KMS-11 (cell line): ENCODE data around the gene GPR179.
"Not testable (repeated sequence)": the region's sequence is repeated elsewhere in the genome, so short reads cannot be mapped to it uniquely, and the experiment has no call there.

Source experiments
- H2AFZ ChIP-seq: fragments of 200-600 bp; sonication (generic); 2 replicates; pipeline ENCODE4 v1.6.1; 2016; ENCODE audit warnings: antibody characterized with exemption, mixed run types, low read depth
- H3K27ac ChIP-seq: fragments of 200-600 bp; sonication (generic); 2 replicates; pipeline ENCODE4 v1.6.1; 2016; ENCODE audit warnings: mild to moderate bottlenecking, mixed run types
- H3K27me3 ChIP-seq: fragments of 200-600 bp; sonication (generic); 2 replicates; pipeline ENCODE4 v1.6.1; 2017; ENCODE audit warnings: mild to moderate bottlenecking, low read depth, mixed run types, moderate library complexity; ENCODE audit not compliant: insufficient read depth
- H3K36me3 ChIP-seq: fragments of 200-600 bp; sonication (generic); 2 replicates; pipeline ENCODE4 v1.6.1; 2017; ENCODE audit warnings: mild to moderate bottlenecking, mixed run types; ENCODE audit not compliant: insufficient read depth
- H3K4me1 ChIP-seq: fragments of 200-600 bp; sonication (generic); 2 replicates; pipeline ENCODE4 v1.6.1; 2016; ENCODE audit warnings: mild to moderate bottlenecking, low read depth, mixed run types; ENCODE audit not compliant: poor library complexity, severe bottlenecking
- H3K4me2 ChIP-seq: fragments of 200-600 bp; sonication (generic); 2 replicates; pipeline ENCODE4 v1.7.0; 2016; ENCODE audit warnings: mild to moderate bottlenecking, mixed run types
- H3K4me3 ChIP-seq: fragments of 200-600 bp; sonication (generic); IDR thresholded peaks from 2 replicates; pipeline ENCODE4 v1.6.1; 2017; ENCODE audit warnings: low read depth, low read length, mixed read lengths; ENCODE audit not compliant: insufficient read depth
- H3K79me2 ChIP-seq: fragments of 200-600 bp; sonication (generic); 2 replicates; pipeline ENCODE4 v1.6.1; 2016; ENCODE audit warnings: low read depth, mixed run types; ENCODE audit not compliant: insufficient read depth
- H3K9ac ChIP-seq: fragments of 200-600 bp; sonication (generic); 2 replicates; pipeline ENCODE4 v1.6.1; 2016; ENCODE audit warnings: mild to moderate bottlenecking, mixed run types
- H4K20me1 ChIP-seq: fragments of 200-600 bp; sonication (generic); 2 replicates; pipeline ENCODE4 v1.6.1; 2016; ENCODE audit warnings: mild to moderate bottlenecking, mixed run types; ENCODE audit not compliant: insufficient read depth
- TF ChIP-seq, protein P1 (sequence below): fragments of 200-600 bp; sonication (generic); conservative IDR thresholded peaks from 2 replicates; pipeline ENCODE4 v1.6.1; 2017; ENCODE audit warnings: low read depth, mild to moderate bottlenecking, antibody characterized with exemption, low read length, moderate library complexity, mixed read lengths

GPR179 gene

GRCh38 chr17:38288217-38288827 lies 55.4 kb downstream of the GPR179 start:
- H3K4me3 ChIP-seq, H3K27me3 ChIP-seq, H3K79me2 ChIP-seq, H2AFZ ChIP-seq, H3K36me3 ChIP-seq, H3K4me2 ChIP-seq, H3K9ac ChIP-seq, H3K27ac ChIP-seq, H4K20me1 ChIP-seq: not testable (repeated sequence)
- TF ChIP-seq, protein P1, sequence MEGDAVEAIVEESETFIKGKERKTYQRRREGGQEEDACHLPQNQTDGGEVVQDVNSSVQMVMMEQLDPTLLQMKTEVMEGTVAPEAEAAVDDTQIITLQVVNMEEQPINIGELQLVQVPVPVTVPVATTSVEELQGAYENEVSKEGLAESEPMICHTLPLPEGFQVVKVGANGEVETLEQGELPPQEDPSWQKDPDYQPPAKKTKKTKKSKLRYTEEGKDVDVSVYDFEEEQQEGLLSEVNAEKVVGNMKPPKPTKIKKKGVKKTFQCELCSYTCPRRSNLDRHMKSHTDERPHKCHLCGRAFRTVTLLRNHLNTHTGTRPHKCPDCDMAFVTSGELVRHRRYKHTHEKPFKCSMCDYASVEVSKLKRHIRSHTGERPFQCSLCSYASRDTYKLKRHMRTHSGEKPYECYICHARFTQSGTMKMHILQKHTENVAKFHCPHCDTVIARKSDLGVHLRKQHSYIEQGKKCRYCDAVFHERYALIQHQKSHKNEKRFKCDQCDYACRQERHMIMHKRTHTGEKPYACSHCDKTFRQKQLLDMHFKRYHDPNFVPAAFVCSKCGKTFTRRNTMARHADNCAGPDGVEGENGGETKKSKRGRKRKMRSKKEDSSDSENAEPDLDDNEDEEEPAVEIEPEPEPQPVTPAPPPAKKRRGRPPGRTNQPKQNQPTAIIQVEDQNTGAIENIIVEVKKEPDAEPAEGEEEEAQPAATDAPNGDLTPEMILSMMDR: peak; percentile 51
- peaks cover 31% of the 10 kb centered on the region for H3K4me1 ChIP-seq

GRCh38 chr17:38286501-38287091 lies 57.2 kb downstream of the GPR179 start:
- Histone ChIP-seq H3K9ac (peak overlapping the region; percentile 35; the same call in 1 of the 2 replicates), H3K27ac (peak overlapping the region; percentile 51), H3K4me2 (peak overlapping the region; percentile 92), H2AFZ (peak overlapping the region; percentile 64), H3K4me1 (peaks cover 31% of the 10 kb centered on the region)
- H3K36me3 ChIP-seq, H4K20me1 ChIP-seq, H3K27me3 ChIP-seq, H3K4me3 ChIP-seq, H3K79me2 ChIP-seq: not testable (repeated sequence)

DNA sequence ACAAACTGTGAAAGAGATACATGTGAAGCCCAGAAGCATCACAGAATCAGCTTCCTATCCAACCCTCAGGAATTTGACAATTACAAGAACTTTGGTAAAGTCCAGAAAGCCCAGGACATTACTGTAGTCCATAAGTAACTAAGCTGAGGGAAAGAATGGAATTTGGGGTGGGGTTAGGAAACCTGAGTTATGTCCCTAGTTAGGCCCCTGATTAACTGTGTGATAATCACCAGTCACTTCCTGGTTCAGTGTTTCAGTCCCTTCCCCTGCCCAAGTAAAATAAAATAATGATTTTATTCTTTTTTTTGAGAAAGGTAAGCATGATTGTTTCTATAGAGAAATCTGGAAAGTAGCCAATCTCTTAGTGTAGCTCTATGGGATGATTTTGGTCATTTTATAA lies 57.8 kb downstream of the GPR179 start:
- H4K20me1 ChIP-seq, H3K79me2 ChIP-seq, H3K27me3 ChIP-seq, H3K36me3 ChIP-seq, H3K4me3 ChIP-seq: not testable (repeated sequence)
- Histone ChIP-seq H3K9ac (peak overlapping the region; percentile 35; the same call in 1 of the 2 replicates), H2AFZ (peak overlapping the region; percentile 64; the same call in 1 of the 2 replicates), H3K4me1 (peaks cover 31% of the 10 kb centered on the region), H3K4me2 (peak overlapping the region; percentile 92; the same call in 1 of the 2 replicates), H3K27ac (peak overlapping the region; percentile 51)
